ENCODE results near the gene COG4. TPM values are rescaled to one million over a fixed set of nuclear protein-coding genes. Genes with fewer than 3 reads are reported as not detected.

Gene COG4
- polyA plus RNA-seq, 1 donor from 2014 or later = 36.9 TPM

Other genes with a start within 250 kb of the COG4 start
- 37.6 TPM for gene AARS1, start 234.0 kb downstream of the COG4 start, polyA plus RNA-seq
- 53.8 TPM for gene DDX19B, start 224.4 kb downstream of the COG4 start, polyA plus RNA-seq
- gene DDX19A, start 176.7 kb downstream of the COG4 start, polyA plus RNA-seq = 38.2 TPM
- gene ST3GAL2, start 84.5 kb downstream of the COG4 start, polyA plus RNA-seq = 9.7 TPM
- 4.6 TPM for gene FCSK, start 69.0 kb downstream of the COG4 start, polyA plus RNA-seq
- gene SF3B3, start 262 bp upstream of the COG4 start, polyA plus RNA-seq = 122 TPM
- gene IL34, start 123.0 kb upstream of the COG4 start, polyA plus RNA-seq = not detected
- gene MTSS2, start 162.5 kb upstream of the COG4 start, polyA plus RNA-seq = 0.06 TPM

Data from IgD-negative memory B cell (primary cell).